Neural progenitor cell (in vitro differentiated cells): Measurements from ENCODE around the gene HMBS.

Experiments
- CTCF ChIP-seq: fragments of 200-600 bp; sonication (generic); IDR thresholded peaks from 2 replicates; pipeline ENCODE4 v1.5.1; 2017; ENCODE audit warnings: antibody characterized with exemption, mild to moderate bottlenecking
- EZH2 ChIP-seq: fragments of 200-600 bp; sonication (generic); IDR thresholded peaks from 2 replicates; pipeline ENCODE4 v1.6.1; 2017; ENCODE audit warnings: antibody characterized with exemption, mild to moderate bottlenecking, moderate library complexity
- EZH2phosphoT487 ChIP-seq: fragments of 200-600 bp; sonication (generic); IDR thresholded peaks from 2 replicates; pipeline ENCODE4 v1.6.1; 2017; ENCODE audit warnings: antibody characterized with exemption

- TF ChIP-seq EZH2phosphoT487 (no peak), CTCF (no peak), EZH2 (no peak)
Measured at GRCh38 chr11:119089319-119089718, 4.6 kb downstream of the HMBS start.
